Glomerular visceral epithelial cell (primary cell): ENCODE measurements around the gene EGF.
A peak's percentile ranks its signal among the peaks of the same experiment; 100 is the strongest.

Source experiments
- DNase-seq: peaks from one replicate; pipeline ENCODE4 v3.0.0-alpha.2; 2016; ENCODE audit errors: extremely low spot score

Gene EGF

DNA sequence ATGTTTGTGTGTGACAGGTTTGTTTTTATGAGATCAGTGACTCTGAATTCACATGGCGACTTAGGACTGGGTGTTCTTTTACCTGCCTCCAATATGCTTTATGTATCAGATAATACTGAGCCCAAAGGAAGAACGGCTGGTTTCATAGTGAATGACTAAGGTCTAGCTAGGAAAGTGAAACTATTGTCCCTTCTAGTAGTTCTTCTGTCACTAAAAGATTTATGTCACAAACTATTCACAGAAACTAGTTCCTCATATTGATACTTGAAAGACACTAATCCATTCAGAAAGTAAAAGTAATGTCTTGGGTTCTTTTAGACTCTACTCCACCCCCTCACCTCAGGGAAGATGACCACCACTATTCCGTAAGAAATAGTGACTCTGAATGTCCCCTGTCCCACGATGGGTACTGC lies 81.7 kb downstream of the EGF start:
- DNase-seq = no peak

DNA sequence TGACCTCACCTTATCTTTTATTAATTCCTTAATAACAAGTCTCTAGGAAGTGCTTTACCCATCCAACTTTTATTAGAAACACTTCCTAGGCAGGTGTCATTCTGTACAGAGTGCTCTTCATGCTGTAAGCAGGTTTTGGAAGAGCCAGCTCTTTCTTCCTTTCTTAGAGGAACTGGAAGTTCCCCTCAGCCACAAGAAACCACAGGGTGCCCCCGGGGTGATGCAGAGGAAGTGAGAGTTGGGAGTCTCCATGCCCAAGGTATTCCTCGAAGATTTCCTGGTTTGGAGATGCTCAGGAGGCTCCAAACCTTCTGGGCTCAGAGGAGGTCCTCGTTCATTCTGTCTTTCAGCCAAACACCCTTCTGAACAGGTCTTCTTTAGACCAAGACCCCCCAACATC lies 83.8 kb downstream of the EGF start:
- no peak for DNase-seq

DNA sequence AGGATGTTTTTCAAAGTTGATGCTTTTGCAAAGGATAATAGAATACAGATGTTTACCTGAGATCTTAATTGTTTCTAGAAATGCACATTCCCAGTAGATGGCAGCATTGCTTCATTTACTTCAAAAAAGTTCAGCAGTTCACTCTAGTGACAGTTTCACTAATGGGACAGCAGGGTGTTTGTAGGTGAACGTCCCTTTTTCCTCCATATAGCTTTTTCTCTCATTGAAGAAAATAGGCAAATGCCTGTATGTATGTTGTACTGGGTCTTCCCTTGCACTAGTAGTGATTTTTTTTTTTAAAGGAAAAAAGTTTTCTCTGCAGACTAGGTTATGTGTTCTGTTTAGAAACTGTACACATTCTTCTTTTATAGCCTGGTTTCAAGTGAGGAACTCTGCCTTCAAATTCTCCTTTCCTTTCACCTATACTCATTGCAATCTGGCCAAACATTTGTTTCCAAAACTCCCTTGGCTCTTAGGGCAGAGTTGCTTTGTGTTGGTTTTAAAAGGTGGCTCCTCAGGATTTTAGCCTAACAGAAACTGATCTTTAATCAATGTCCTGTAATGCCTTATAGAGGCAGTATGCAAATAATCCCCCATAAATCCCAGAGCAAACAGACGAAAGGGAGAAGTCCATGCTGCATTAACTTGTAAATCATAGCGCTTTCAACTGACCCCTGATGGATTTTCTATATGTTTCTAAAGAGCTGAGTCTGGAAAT lies 86.3 kb downstream of the EGF start:
- DNase-seq = peak; percentile 62

DNA sequence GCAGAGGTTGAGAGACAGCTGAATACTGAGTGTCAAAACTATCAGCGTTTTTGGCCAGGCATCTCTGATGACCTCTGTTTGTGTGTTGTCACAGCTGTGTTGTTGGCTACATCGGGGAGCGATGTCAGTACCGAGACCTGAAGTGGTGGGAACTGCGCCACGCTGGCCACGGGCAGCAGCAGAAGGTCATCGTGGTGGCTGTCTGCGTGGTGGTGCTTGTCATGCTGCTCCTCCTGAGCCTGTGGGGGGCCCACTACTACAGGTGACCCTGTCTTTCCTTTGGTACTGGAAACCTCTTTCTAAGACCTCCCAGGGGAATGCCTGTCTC lies 86.9 kb downstream of the EGF start:
- no peak for DNase-seq

DNA sequence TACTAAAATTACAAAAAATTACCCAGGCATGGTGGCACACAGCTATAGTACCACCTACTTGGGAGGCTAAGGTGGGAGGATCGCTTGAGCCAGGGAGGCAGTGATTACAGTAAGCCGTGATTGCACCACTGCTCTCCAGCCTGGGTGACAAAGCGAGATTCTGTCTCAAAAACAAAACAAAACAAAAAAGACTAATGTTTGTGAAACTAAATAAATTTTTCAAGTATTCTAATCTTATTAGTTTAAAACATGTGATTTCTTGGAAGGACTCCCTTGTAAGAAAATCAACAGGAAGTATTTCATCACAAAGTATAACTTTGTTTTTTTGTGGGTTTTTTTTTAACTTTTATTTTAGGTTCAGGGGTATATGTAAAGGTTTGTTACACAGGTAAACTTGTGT lies 89.6 kb downstream of the EGF start:
- no peak for DNase-seq

DNA sequence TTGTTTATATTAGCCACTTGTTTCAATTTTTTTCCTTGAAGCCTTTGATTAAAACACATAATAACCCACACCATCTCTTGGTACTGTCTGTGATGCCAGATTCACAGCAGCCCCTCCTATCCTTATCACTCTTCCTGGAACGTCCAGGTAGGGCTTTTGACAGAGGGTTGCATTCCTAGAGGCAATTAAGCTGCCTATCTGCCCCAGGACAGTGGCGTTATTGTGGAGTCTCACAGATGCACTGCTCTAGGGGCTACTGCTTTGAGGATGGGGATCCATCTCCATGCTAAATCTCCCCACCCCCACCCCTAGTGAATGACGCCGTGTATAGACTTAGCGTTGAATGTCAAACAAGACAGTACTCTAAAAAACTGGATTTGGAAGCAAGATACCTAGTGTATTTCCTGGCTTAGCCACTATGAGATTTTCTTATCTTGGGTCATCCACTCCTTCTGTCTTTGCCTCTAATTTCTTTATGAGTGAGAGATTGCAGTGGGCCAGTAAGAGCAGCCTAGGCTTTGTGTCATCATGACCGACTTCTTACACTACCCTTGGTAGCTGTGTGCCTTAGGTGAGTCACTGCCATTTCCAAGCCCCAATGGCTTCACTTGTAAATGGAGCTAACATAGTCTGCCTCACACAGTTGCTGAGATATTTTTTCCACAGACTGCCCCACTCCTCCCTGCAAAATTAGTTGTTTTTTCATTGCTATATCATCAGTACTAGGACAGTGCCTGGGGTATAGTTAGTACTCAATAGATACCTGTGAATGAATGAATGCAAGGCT lies 90.9 kb downstream of the EGF start:
- no peak for DNase-seq

DNA sequence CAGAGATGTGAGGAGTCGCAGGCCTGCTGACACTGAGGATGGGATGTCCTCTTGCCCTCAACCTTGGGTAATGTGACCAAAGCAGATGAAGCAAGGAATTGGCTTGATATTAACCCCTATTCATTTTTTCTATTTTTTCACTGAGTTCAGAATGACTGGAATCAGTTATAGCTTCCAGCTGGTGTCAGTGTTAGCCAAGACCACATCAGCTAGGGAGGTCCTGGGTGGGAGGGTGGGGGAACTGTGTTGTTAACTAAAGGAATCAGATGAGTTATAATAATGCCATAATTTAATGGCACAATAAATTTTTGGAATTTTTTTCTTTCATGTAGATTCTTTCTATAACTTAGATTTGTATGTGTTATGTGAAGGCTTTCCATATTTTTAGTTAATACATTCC lies 91.9 kb downstream of the EGF start:
- no peak for DNase-seq

DNA sequence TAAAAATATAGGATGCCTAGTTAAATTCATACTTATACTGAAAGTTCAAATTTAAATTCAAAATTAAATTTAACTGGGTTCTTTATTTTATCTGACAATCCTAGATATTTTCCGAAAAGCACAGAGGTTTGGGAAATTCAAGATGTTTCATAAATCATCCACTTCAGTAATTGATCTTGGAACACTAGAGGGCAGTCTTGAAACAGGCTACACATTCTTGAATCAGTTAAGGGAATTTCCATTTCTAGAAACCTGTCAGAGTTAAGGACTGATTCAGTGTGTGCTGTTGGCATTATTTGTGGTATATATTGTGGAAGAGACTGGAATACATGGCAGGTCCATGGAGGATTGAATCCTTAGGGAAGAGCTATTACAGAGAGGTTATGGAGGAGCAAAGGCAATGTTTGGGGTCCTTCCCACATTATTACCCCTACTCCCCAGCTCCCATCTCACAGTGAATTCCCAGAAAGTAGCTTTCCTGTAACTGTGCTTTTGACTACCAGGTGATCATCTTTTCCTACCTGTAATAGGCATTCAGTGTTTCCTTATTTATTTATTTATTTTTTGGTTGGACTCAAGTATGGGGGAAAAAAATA lies 92.9 kb downstream of the EGF start:
- peak; percentile 67 for DNase-seq

DNA sequence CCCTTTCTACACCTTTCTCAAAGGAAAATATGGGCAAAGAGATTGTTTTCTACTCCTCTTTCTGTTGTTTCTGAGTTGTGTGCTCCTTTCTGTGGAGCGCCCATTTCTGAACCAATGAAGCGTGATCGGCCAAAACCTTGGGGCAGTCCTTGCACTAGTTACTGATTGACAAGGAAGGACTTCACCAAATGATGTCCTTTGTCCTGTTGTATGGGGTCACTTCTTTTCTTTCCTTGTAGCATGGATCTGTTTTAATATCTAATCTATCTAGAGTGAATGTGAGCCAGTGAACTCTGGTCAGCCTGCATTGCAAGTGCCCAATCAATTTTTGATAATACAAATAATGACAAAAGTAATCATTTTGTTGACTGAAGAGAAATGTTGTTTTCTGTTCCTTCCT lies 94.5 kb downstream of the EGF start:
- DNase-seq = no peak

DNA sequence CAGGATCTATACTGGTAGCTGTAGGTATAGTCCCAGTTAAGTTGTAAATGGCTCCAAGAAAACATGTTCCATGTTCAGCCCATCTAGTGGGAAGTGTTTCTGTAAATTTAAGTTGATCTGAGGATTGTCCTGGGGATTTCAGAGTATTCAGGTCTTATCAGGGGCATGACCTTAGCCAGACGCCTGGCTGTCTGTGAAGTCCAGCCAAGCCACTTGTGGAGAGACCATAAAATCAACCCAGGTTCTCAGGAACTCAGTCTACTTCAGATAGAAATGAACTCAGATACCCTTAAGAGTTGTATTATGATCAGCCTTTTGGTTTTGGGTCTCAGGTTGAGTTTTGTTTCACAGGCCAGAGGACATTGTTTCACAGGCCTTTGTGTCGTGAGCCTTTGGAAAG lies 95.9 kb downstream of the EGF start:
- no peak for DNase-seq

DNA sequence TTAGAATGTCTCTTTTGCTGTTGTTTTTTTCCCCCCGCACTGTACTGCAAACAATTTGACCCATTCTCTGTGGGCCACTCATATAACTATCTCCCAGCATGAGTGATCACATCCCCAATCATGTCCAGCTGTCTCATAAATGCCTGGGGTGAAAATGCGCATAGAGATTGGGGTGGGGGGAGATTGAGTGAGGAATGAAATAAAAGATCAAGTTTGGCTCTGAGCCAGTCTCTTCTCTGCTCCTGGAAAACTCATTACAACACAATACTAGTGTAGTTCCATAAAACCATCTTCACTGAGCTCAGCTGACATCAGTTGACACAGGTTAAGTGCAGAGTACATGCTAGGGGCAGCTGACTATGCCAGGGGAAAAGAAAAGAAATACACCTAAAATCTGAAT lies 96.9 kb downstream of the EGF start:
- no peak for DNase-seq

DNA sequence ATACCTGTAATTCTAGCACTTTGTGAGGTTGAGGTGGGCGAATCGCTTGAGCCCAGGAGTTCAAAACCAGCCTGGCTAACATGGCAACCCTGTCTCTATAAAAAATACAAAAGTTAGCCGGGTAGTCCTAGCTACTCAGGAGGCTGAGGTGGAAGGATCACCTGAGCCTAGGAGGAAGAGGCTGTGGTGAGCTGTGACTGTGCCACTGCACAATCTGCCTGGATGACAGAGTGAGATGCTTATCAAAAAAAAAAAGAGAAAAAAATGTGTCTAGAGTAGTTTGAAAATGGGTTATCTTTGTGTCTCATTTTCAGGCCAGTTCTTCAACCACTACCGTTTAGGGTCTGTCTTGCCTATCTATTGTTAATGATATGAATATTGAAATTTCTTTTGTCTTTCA lies 98.1 kb downstream of the EGF start:
- DNase-seq = no peak

DNA sequence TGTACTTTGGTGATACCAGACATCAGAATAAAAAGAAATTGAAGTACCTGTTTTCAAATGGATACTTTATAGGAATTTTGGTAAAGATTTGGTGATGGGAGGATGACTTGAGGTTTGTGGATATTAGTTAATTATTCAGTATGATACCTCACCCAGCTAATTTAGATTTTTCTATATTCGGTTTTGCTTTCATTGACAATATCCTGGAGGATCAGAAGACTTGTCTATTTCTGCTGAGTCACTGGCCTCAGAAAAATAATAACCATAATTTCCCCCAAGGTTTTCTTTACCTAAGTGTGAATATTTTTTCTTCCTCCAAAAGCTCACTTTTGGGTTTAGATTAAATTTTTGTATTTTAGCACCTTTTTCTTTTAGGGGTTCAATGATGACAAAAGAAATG lies 100.2 kb downstream of the EGF start:
- no peak for DNase-seq

DNA sequence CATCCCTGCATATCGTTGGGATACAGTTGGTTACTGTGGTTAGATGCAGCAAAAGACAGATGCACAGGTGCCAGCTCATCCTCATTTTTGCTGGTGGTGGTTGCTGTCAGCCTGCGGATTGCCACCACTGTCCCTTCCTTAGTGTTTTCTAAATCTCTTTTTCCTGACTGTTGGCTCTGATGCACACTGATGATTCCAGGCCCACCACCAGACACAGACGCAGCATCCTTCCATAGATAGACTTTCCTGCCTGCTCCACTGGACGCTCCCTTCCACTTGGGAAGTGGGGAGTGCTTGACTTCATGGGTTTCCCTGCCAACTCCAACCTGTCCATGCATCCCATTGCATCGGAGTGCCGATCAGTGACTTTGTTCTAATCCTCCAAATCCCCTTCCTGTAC lies 101.5 kb downstream of the EGF start:
- DNase-seq = no peak

DNA sequence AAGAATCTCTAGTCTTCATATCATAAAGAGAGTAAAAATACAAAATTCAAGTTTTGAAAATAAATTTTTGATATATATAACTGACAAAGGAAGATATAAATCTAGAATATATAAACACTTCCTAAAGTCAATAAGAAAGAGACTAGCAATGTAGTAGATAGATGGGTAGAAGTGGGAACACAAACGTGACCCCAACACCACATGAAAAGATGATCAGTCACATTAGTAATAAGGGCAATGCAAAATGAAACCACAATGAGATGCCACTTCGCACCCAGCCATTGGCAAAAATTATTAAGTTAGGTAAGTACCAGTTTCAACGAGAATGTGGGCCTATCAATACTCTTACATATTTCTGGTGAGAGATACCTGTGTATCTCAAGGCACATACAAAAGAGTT lies 106.5 kb downstream of the EGF start:
- no peak for DNase-seq

DNA sequence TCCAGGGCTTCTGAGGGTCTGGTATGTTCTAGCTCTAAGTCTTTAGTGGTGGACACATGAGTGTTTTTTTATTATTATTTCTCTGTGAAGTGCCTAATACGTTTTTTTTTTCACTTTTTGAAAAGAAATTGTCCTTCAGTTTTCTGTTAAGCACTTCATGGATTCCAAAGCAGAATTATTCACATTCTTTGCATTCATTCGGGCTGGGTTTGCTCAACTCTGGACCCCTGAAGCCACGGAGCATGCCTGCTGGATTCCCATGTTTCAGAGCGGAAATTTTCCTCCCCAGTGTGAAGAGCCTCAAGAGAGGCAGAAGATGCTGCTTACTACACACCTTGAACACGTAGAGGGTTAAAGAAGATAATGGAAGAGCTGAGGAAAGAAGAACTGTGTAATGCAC lies 107.5 kb downstream of the EGF start:
- DNase-seq = peak; percentile 21

DNA sequence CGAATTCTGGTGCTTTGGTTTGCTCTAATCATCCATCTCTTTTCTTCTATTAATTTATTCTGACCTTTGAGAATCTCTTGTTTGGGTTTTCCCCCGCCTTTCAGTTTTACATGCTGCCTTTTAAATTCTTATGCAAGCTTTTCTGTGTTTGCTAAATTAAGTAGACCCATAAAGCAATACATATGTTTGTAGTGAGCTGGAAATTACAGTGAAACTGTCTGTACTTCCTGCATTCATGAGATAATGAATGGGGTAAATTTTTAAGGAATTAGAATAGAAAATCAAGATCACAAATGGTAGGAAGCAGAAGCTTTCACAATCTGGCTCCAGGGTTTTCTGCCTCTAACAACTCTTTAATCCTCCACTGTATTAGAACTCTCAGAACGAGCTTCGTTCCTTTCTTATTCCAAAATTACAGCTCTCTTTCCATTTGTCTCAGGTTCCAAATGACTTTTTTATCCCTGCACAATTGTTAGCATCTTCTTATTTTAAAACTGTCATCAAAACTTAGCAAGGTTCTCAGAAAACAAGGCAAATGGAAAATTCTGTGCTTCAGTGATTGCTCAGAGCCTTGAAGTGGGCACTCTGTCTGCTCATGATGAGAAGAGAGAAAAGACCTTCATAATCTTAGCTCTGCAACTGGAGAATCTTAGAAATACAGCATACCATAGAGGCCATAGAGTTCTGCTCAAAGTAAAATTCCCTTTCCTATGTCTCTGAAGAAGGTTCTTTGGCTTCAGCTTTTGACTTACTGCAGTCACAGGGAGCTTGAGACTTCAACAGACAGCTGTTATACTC lies 108.2 kb downstream of the EGF start:
- DNase-seq = no peak

DNA sequence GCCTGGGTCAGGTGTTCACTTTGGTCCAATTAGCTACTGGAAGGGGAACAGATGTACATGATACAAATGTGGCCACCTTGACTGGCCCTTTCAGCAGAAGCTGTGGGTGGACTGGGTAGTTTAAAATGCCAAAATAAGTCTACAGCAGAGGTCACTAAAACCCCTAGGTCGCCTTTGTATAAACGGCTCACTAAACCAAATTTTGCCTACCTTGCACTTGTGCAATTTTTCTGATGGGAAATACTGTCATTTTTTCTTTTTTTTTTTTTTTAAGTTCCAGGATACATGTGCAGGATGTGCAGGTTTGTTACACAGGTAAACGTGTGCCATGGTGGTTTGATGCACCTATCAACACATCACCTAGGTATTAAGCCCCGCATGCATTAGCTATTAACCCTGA lies 109.8 kb downstream of the EGF start:
- no peak for DNase-seq

DNA sequence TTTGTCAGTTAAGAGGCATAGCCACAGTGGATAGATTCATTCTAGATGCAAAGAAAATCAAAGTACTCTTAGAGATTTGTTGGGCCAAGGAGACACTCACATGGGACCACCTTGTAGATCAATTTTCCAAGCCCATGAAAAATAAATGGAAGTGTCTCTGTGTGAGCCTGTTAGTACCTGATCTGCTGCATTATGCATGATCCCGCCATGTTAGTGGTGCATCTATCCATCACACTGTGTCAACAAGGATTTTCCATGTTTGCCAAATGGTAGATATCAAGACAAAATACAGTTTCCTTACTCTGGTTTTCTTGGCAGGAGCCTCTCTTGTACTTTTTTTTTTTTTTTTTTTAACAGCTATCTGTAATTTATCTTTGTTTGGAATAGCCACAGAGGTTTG lies 112.4 kb downstream of the EGF start:
- no peak for DNase-seq

DNA sequence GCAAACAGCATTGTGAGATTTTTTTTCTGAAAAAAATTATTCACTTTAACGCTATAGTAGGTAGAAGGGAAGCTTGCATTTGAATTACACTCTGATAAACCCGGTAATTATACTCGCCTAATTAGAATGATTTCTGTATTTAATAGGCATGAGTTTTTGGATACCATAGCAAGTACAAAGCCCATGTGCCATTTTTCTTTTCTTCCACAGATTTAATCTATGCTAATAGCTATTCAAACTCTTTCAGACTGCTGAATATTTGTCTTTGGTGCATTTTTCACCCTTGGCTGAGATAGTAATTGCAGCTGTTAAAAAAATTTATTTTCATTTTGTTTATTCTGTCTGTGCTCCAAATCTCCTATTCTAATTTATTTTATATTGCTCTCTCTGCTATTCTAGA lies 113.0 kb downstream of the EGF start:
- no peak for DNase-seq

DNA sequence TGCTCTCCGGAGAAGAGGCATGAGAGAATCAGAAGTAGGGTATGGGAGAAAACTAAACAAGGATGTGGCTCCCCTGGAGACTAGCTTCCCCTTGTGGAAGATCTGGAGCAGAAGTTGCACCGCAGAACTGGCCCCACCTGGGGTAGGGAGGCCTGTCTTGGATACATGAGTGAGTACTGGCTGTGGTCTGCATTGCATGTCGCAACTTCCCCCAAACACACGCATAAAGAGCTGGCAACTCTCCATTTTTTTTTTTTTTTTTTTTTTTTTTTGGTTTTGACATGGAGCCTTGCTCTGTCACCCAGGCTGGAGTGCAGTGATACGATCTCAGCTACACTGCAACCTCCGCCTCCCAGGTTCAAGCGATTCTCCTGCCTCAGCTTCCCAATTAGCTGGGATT lies 119.9 kb downstream of the EGF start:
- no peak for DNase-seq

DNA sequence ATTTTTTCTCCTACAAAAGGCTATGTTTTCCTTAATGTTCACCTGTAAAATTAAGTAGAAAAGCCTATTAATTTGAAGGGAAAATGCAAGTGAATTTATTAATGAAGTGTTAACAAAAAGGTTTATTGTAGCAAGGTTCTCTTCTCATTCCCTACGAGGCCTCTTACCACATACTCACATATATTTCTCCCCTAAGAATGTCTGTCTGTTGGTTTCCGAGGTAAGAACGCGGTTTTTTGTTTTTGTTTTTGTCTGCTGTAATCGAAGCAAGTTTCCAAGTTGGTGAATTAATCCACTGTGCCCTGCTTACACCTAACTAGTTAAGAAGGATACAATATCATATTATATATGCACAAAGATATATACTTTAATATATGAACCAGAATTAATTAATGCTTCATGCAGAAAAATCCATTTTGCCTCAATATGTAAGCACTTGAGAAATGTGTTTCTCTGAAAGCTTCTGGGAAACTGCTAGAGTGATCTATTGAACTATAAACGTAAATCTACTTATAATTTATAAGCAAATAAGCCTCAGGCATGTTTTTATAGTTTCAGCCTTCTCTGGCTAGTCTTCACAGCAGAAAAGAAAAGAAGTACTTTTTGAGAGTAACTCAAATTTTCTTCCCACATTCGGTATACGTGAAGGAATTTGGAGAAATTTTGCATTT lies 120.8 kb downstream of the EGF start:
- no peak for DNase-seq
